NT2/D1 (cell line): ENCODE measurements around the gene GPR146.

Experiments
- DNase-seq: peaks from one replicate; pipeline ENCODE4 v3.0.0-alpha.2; 2011; ENCODE audit warnings: low read depth, low spot score
- H3K27me3 ChIP-seq: 2 replicates; pipeline ENCODE4 v1.6.0; 2011; ENCODE audit warnings: mild to moderate bottlenecking; ENCODE audit not compliant: insufficient read length, insufficient read depth
- H3K36me3 ChIP-seq: 2 replicates; pipeline ENCODE4 v1.6.1; 2011; ENCODE audit warnings: mild to moderate bottlenecking, low read length, mixed read lengths; ENCODE audit not compliant: insufficient read depth, insufficient read length
- H3K4me1 ChIP-seq: 2 replicates; pipeline ENCODE4 v1.5.1; 2011; ENCODE audit not compliant: insufficient read depth, insufficient read length
- H3K4me3 ChIP-seq: 2 replicates; pipeline ENCODE4 v1.5.1; 2011; ENCODE audit warnings: low read depth; ENCODE audit not compliant: insufficient read length
- H3K9ac ChIP-seq: 2 replicates; pipeline ENCODE4 v1.6.0; 2011; ENCODE audit warnings: low read depth; ENCODE audit not compliant: insufficient read length
- H3K9me3 ChIP-seq: 2 replicates; pipeline ENCODE4 v1.5.1; 2011; ENCODE audit warnings: mild to moderate bottlenecking, low read length; ENCODE audit not compliant: insufficient read depth
- SUZ12 ChIP-seq: IDR thresholded peaks from 2 replicates; pipeline ENCODE4 v1.6.1; 2011; ENCODE audit not compliant: insufficient read length, insufficient read depth; ENCODE audit errors: extremely low read depth
- YY1 ChIP-seq: IDR thresholded peaks from 2 replicates; pipeline ENCODE4 v1.6.1; 2011; ENCODE audit not compliant: insufficient read length, insufficient read depth
- ZNF274 ChIP-seq: IDR thresholded peaks from 2 replicates; pipeline ENCODE4 v1.6.1; 2011; ENCODE audit warnings: mild to moderate bottlenecking, low read depth, low read length

GPR146 gene

DNA sequence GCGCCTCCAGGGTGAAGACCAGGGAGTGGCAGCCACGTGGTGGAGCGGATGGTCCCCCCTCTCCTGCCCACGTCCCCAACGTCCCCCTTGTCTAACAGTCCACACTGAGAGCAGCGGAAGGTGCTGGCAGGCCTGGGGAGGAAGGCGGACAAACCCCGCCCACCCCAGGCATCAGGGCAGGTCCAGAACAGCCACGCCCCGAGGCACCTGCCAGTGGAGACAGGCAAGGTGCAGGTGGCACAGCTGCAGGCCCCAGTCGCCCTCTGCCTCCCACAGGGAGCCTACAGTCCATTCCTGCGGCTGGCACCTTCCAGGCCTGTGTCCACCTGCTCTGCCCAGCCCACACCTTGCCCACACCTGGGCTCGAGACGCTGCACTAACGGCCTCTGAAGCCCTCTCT lies 36.4 kb upstream of the GPR146 start:
- no peak overlapping the region for H3K9ac ChIP-seq
- TF ChIP-seq YY1 (no peak), ZNF274 (no peak), SUZ12 (no peak)
- no peaks in the 10 kb centered on the region for H3K27me3 ChIP-seq
- no peaks in the 10 kb centered on the region for H3K9me3 ChIP-seq
- no peak for DNase-seq
- H3K4me3 ChIP-seq, result no peak overlapping the region
- peaks cover 54% of the 10 kb centered on the region for H3K36me3 ChIP-seq
- peaks cover 11% of the 10 kb centered on the region for H3K4me1 ChIP-seq

GRCh38 chr7:1008733-1009363 lies 35.5 kb upstream of the GPR146 start:
- no peak overlapping the region for H3K9ac ChIP-seq
- TF ChIP-seq YY1 (no peak), SUZ12 (no peak), ZNF274 (no peak)
- peaks cover 11% of the 10 kb centered on the region for H3K4me1 ChIP-seq
- no peak for DNase-seq
- no peak overlapping the region for H3K4me3 ChIP-seq
- no peaks in the 10 kb centered on the region for H3K9me3 ChIP-seq
- H3K27me3 ChIP-seq, result no peaks in the 10 kb centered on the region
- peaks cover 54% of the 10 kb centered on the region for H3K36me3 ChIP-seq

- TF ChIP-seq YY1 (no peak), SUZ12 (no peak), ZNF274 (no peak)
- H3K4me1 ChIP-seq, result peaks cover 11% of the 10 kb centered on the region
- H3K9me3 ChIP-seq, result no peaks in the 10 kb centered on the region
- peaks cover 47% of the 10 kb centered on the region for H3K36me3 ChIP-seq
- DNase-seq, result no peak
- no peak overlapping the region for H3K4me3 ChIP-seq
- H3K27me3 ChIP-seq, result no peaks in the 10 kb centered on the region
- H3K9ac ChIP-seq, result no peak overlapping the region
Measured at GRCh38 chr7:1009747-1010146, 34.6 kb upstream of the GPR146 start.

GRCh38 chr7:1010226-1010625 lies 34.1 kb upstream of the GPR146 start:
- DNase-seq, result no peak
- Histone ChIP-seq H3K4me3 (no peak overlapping the region), H3K9me3 (no peaks in the 10 kb centered on the region), H3K27me3 (no peaks in the 10 kb centered on the region), H3K36me3 (peaks cover 47% of the 10 kb centered on the region), H3K4me1 (peaks cover 12% of the 10 kb centered on the region), H3K9ac (peak overlapping the region; percentile 32)
- no peak for TF ChIP-seq ZNF274
- TF ChIP-seq YY1, result no peak
- TF ChIP-seq SUZ12, result no peak

GRCh38 chr7:1011297-1012003 lies 32.9 kb upstream of the GPR146 start:
- Histone ChIP-seq H3K9me3 (no peaks in the 10 kb centered on the region), H3K4me3 (no peak overlapping the region), H3K4me1 (peaks cover 16% of the 10 kb centered on the region), H3K27me3 (no peaks in the 10 kb centered on the region), H3K36me3 (peaks cover 43% of the 10 kb centered on the region), H3K9ac (no peak overlapping the region)
- no peak for DNase-seq
- TF ChIP-seq ZNF274 (no peak), SUZ12 (no peak), YY1 (no peak)

DNA sequence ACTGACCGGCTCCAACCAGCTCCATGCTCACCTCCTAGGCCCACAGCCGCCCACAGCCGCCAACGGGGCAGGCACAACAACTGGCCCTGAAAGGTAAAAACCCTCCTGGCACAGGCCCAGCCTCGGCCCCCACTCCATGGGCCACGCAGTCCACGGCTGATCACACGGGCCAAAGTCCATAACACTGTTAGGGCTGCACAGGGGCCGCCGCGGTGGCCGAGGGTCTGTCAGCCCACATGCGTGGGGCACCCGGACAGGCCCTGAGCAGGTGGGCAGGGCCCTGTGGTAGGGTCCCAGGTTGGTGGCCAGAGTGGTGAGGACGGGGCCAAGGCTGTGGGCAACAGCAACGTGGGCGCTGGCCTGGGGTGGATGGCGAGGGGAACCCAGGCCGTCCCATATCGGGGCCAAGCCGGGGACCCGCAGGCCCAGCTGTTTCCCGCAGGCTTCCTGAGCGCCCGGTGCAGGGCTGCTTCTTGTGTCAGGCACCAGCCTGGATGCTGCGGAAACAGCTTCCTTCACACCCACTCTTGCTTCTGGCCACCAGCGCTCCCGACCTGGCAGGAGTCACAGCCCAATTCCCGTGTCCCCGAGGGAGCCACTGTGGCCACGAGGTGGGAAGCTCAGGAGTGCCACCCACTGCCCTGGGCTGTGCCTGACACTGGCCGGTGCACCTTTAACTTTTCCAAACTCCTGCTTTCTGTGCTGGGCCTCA lies 32.2 kb upstream of the GPR146 start:
- no peak for TF ChIP-seq YY1
- no peak for TF ChIP-seq ZNF274
- no peak for TF ChIP-seq SUZ12
- no peak for DNase-seq
- Histone ChIP-seq H3K4me1 (peaks cover 19% of the 10 kb centered on the region), H3K27me3 (no peaks in the 10 kb centered on the region), H3K4me3 (no peak overlapping the region), H3K9me3 (no peaks in the 10 kb centered on the region), H3K36me3 (peaks cover 40% of the 10 kb centered on the region), H3K9ac (peak overlapping the region; percentile 1)

DNA sequence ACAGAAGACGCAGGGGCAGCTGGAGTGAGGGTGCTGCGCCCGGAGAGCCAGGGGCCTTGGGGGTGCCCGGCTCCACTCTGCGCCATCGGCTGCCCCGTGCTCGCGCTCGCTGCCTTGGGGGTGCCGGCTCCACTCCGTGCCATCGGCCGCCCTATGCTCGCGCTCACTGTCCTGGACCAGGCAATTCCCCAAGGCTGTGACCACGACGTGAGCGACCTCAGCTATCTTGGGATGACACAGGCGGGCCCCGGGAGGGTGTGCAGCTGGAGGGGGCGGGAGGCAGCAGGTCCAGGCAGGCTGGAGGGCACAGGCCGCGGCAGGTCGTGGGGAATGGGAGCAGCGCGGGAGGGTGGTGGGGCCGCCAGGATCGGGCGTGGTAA lies 31.6 kb upstream of the GPR146 start:
- H3K9ac ChIP-seq, result peak overlapping the region; percentile 1

More for the DNA sequence above, 31.6 kb upstream of the GPR146 start:
- TF ChIP-seq SUZ12 (no peak), ZNF274 (no peak), YY1 (no peak)
- no peak for DNase-seq
- Histone ChIP-seq H3K4me1 (peaks cover 19% of the 10 kb centered on the region), H3K27me3 (no peaks in the 10 kb centered on the region), H3K9me3 (no peaks in the 10 kb centered on the region), H3K36me3 (peaks cover 39% of the 10 kb centered on the region), H3K4me3 (no peak overlapping the region)
